Stimulated activated CD8-positive, alpha-beta memory T cell treated with anti-CD3 and anti-CD28 coated beads, Interleukin-12 subunit alpha, Interleukin-12 subunit beta, amount 100 ng/mL, for 24 hours (primary cell): ENCODE data around the gene DUSP10.

Experiments
- DNase-seq: peaks from one replicate; pipeline ENCODE4 v3.0.0-alpha.2; 2020; ENCODE audit errors: extremely low read depth

Gene DUSP10

DNA sequence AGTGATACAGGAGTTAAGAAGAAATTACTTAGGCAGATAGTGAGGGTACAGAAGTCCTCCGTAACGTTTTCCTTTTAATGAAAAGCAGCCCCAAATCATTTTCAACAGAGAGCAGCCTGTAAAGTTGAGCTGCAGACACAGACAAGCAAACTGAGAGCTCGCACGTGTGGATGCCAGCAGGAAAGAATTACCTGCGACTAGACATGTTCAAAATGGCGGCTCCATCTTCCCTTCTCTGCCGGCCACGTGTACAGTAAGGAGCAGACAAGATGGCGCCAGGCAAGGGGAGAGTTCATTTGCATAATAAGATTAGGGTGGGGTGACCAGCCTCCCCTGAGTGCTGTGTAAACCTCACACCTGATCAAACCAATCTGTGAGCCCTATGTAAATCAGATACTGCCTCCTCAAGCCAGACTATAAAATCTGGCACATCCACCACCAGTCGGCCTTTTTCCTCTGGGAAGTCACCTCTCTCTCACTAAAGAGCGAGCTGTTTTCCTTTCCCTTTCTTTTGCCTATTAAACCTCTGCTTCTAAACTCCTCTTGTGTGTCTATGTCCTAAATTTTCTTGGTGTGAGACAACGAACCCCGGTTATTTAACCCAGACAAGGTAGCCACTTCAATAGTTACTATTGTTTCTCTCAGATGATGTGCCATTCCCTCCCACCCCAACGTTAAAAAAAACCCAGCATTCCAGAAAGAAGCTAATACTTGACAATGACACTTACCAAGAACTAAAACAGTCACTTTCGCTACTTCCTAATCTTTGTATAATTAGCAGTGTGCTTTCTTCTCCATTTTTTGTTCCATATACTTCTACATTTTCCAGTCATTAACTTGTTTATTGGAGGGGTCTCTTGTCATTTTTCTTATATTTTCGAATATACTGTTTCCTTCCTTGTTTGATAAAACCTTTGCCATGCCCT is 27.4 kb downstream of the DUSP10 start:
- DNase-seq = no peak

DNA sequence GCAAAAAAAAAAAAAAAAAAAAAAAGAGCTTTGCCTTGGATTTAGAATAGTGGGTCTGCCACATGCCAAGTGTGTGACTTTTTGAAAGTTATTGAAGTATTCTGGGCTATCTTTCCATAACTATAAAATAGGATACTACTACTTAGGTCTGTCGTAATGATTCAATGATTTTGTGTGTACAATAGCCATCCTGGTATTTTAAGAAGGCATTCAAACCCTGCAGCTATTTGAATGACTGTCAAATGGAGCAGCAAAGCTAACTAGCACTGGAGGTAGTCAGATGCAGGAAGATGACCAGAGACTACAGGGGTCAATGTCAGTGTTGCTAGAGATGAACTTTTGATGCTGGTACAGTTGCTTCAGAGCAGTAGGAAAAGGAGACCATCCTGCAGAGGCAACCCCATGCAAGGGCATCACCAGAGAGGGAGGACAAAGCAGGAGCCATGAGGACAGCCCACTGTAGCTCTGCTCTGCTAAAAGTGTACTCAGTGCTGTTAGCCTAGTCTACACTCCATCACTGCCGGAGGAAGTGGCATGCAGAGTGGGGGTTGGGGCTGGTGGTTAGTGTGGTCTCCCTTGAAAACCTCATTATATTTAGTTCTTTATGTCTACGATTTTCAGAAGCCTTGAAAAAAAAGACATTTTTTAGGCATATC is 29.0 kb downstream of the DUSP10 start:
- peak; percentile 49 for DNase-seq

DNA sequence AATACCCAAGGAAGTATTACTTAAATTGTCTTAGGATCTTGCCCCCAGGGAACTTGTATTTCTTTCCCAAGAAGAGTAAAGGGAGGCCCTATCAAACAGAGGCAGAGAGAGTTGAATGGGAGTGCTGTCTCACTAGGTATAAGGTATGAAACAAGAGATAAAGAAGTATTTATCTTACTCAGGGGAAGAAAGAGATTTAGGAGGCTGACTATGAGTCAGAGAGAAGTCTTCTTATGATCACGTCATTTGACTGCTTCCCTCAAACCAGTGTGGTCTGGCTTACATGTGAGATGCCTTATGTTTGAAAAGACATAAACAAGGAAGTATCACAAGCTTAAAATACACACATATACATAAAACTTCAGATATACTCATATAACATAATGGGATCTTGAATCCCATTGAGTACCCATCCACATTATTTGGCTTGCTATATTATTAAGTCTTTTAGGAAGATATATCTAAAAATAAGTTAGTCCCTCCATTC is 29.6 kb downstream of the DUSP10 start:
- no peak for DNase-seq

DNA sequence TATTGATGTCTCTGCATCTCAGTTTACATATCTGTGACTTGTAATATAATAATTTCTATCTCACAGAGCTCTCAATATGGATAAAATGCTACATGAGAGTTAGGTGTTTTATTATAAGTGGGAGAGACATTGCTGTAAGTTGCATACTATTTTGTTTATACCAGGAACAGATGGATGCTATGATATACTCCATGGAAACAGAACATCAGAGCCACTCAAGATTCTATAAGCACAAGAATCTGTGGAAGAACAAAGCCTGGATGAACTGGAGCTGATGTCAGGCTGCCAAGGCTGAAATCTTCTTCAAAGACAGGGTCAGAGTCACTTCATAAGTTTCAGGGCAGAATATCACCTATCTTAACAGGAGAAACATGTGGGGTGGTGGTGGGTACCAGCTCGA is 30.2 kb downstream of the DUSP10 start:
- no peak for DNase-seq

DNA sequence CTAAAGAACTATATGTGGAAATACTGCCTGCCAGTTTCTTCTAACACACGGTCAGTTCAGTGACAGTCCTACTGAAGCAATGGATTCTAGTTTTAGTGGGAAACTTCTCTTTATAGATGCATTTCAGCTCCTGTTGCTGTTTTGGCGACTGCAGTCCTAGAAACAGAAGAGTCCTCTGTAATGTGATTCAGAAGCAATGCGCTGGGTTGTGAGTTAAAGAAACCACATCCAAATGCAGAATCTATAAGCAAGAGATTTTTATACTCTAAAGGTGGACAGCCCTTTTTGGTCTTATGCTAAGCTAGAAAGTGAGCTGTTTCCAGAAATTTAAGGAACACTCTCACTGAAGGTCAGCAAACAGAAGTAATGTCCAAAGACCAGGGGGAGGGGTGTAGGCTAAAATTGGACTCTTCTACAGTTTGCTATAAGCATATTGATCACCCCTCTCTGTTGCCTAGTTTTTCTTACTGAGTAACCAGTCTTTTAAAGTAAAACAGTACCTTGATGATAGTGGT is 30.8 kb downstream of the DUSP10 start:
- DNase-seq = no peak

DNA sequence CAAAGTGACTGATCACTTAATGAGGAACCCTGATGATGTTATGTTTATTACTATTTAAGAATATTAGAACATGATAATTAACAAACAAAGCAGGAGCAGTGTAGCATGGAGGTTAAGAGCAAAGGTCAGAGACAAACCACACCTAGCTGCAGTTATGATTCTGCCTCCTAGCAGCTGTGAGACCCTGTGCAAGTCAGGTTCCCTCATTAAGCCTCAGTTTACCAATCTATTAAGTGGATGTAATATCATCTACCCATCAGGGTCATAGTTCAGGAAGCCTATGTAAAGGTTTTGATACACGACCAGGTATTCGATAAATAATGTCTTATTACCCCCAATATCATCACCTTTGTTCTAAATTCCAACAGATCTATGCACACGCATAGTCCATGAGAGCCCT is 32.0 kb downstream of the DUSP10 start:
- DNase-seq = no peak

DNA sequence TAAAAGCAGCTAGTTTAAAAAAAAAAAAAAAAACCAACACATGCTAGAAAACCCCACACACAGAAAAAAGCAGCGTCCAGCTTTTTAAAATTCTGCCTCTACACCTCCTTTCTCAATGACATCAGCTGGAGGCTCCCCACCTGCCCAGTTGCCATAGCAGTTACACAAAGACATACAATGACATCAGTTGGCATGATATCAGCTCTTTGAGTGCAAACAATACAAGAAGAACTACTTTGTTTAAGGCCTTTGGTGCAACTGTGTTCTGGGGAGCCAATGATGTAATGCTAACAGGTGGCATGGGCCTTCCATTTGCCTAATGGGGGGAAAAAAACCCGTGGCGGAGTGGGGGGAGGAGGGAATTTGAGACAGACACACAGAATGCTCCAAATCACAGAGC is 32.9 kb downstream of the DUSP10 start:
- DNase-seq = no peak

DNA sequence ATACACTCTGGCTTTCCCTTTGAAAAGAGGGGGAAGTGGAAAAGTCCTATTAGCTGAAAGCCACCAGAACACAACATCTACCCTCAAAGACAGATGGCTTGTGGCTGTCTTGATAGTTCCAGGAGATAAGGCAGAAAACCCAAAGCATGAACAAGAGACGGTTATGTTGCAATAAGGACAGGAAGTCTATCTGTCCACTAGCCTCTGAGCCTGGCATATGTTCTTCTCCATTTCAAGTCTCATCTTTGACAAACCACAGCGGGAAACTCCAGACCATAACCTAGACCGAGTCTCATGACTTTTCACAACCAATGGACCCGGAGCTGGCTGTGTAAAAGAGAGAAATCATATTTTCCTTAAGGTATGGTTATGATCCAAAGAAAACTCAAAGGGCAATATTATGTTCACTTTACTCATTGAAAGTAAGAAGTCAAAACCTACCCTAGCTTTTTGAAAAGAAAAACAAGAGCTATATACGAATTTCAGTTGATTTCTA is 33.8 kb downstream of the DUSP10 start:
- no peak for DNase-seq

DNA sequence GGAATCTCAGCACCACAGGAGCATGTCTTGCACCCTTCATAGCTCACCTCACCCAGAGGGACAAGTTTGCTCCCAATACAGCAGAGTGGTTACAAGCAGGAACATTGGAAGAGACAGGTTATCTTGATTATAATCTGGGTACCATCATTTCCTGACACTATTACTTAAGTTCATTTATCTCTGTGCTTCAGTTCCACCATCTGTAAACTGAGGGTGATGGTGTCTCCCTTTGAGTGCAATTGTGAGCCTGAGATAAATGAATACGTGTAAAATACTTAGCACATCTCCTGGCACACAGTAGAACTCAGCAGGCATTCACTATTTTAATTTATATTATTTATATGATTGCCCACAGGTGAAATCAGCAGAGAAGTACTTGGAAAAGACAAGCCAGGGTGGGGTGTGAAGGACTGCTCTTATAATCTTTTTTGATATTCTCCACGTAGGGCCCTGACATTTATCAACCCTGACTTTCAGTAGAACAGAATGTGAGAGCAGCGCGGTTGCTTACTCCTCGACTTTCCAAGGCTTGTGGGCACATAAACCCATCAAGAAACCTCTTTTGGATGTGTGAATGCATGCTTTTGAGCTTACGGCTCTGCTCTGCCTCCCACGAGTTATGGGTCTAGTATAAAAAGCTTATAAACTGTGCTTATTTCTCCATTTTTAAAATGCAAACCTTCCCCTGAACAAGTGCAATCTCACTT is 34.9 kb downstream of the DUSP10 start:
- DNase-seq = no peak

DNA sequence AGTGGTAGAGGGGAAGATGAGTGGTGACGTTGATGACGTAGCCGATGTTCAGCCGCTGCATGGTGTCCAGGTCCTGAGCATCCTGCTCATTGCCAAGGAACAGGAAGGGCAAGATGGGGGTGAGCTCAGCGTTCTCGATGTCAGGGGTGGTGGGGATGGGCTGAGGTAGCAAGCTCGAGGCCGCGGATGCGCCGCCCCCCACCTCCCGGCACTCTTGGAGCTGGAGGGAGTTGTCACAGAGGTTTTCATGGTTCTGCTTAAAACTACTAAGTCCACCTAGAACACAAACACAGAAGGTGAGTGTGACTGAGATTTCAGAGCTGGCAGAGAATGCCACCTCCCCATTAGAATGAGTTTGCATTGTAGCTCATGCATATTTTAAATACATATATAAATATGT is 35.7 kb downstream of the DUSP10 start:
- DNase-seq = no peak

DNA sequence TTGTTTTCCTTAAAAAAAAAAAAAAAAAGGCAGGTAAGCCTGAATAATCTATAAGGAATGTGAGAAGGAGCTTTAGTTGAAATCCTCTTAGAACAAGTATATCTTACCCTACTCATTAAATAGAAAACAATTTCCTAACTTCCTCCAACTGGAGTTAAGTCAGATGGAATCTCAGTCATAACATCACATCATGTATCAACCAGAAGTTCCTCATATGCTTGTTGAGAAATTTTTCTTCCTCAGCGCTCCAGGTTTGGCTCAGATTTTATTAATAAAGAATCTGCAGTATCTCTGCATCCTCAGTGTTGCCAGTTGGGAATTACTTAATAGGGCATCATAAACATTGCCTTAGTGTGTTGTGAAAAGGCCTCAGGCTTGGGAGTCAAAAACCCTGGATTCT is 37.6 kb downstream of the DUSP10 start:
- no peak for DNase-seq

DNA sequence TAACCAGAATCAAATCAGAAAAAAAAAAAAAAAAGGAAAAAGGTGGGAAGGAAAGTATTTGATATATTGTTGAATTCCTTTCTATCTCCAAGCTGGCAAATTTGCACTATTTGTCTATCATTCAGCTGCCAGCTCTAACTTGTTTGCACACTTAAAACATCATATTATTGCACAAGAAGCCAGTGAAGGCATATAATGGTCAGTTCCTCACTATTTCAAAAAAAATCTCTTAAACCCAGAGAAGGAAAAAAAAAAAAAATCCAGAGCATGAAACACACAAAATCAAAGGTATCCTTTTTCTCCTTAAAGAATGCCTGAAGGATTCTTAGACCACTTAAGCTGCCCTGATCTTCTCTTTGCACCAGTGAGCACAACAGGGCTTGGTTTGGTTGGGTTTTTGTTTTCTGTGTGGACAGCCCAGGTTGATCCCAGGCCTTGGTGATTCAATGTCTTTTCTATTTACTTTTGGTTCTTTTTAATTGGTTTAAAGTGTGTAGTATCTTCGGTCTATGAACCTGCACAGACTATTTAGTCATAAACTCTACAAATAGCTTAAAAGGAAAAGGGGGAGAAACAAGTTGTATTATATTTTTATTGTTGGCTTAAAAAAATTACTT is 40.2 kb downstream of the DUSP10 start:
- no peak for DNase-seq

DNA sequence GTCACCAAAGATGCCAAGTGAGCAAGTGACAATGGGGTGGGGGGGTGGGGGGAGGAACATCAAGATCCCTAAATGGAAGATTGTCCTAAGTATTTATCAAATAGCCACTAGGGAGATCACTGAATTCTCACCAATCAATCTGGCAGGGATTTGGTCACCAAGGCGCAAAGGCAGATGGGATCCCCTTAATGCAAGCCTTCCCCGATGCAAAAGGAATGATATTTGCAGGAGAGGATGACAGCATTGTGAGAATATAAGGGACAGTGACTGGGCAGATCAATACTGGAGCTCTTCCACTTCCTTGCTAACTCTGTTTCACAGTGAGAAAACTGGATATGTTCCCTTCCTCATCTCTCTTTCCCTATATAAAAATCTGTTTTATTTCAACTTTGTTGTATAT is 40.9 kb downstream of the DUSP10 start:
- no peak for DNase-seq

DNA sequence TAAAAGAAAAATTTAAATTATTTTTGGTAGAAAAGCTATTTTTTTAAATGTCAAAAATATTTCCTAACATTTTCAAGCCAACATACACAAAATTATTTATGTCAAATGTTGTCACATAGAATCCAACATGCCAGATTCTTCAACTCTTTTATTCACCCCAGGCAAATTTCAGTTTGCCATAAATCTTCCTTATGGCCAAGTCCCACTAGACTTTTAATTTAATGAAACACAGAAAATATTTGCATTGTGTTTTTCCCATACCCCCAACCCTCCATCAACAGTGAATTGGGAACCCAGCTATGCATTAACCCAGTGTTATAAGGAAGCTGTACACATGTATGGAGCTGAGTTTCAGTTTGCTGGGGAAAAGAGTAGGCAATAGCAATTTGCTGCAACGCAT is 41.4 kb downstream of the DUSP10 start:
- no peak for DNase-seq

DNA sequence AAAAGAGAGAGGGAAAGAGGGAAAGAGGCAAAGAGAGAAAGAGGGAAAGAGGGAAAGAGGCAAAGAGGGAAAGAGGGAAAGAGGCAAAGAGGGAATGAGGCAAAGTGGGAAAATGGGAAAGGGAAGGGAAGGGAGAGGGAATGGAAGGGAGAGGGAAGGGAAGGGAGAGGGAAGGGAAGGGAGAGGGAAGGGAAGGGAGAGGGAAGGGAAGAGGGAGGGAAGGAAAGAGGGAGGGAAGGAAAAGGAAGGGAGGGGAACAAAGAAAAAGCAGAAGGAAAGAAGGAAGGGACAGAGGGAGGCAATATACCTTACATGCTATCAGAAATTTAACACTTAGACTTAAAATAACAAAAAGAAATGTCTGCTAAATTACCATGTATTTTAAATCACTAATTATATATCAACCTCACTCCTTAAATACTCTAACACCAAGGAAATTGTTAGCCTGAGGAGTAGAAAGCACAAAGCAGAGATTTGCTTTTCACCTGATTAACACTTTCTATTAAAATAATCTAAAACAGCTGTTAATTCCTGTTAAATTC is 41.8 kb downstream of the DUSP10 start:
- no peak for DNase-seq

DNA sequence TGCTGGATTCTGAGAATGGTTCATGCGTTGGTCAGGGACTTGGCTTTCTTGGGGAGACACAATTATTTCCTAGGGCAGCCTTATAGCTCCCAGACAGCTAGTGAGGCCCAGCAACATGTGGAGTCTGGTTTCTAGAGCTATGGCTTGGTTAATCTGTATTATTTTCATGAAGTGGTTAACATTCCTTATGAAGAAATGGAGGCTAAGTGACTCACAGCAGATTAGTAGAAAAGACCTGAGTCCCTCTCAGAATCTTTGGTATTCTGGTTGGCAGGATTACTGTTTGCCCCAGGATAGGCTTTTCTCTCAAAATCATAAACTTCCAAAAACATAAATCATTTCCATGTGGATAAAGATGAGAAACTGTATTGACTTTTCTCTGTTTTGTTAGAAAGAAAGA is 42.3 kb downstream of the DUSP10 start:
- DNase-seq = no peak

DNA sequence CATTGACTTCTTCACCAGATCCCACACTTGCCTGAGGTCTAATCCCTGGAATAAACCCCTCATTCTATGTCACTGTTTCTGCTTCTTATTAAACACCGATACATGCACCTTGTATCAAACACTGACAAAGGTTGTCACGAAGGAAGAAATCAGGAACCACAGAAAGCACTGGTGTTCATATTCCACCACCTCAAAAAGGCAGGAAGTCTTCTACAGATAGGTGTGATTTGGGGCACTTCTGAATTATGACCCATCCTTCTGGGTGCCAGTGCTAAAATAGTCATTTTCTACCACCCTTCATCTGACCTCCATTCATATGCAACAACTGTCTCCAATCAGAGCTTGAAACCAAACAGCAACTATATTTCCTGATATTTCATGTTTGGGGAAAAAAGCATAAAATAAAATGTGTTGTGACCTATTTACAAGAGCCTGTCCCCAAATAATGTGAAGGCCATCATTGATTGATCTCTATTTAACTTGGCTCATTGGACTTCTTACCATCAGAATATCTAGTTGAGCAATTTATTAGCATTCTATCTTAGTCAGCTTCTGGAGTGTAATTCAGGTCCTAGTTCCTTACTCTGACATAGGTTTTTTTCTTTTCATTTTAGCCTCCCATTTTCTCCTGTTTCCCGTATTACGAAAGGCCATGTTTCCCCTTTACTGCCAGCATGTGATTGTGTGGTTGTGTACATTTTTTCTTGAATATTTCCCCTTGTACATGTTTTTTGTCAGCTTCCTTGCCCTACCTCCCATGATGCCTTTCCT is 43.1 kb downstream of the DUSP10 start:
- DNase-seq = no peak

DNA sequence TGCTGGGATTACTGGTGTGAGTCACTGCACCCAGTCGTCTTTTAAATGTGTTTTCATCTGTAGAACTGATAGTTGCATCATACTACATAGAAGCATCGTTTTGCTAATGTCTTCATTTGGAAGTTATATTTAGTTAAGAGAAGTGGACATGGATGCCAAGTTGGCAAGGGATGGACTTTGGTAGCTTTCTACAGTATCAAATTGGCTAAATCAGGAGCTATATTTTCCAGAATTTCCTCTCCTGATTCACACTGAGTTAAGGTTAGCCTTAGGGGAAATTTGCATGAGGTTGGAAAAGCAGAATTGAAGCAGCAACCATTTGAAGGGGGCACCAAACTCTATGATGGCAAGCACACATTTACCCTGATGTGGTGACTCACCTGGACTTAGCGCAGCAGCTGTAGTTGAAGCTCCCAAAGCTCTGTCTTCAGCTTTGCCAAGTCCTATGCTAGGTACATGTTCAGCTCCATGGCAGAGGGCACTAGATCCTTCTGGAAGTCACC is 43.9 kb downstream of the DUSP10 start:
- DNase-seq = no peak

DNA sequence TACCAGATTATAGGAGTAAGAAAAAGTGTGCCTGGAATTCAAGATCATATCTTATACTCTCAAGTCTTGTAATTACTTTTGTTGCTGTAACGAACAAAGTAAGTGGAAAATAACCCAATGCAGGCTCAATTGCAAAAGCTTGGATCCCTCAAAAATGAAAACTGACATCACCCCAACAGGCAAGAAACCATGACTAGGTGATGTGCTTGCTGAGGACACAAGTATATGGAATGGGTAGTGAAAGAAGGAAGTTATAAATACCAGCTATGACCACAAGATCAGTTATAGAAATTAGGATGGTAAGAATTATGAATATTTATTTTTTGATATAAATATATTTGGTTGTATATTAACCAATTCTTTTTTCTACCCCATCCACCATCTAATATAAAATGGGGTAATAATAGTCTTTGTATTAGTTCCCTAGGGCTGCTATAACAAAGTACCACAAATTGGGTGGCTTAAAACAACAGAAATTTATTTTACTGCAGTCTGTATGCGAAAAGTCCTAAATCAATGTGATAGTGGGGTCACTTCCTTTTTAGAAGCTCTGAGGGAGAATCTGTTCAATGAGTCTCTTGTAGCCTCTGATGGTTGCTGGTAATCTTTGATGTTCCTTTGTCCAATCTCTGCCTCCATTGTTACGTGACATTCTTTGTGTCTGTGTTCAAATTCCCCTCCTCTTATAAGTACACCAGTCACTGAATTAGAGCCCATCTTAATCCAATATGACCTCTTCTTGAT is 45.0 kb downstream of the DUSP10 start:
- DNase-seq = no peak

DNA sequence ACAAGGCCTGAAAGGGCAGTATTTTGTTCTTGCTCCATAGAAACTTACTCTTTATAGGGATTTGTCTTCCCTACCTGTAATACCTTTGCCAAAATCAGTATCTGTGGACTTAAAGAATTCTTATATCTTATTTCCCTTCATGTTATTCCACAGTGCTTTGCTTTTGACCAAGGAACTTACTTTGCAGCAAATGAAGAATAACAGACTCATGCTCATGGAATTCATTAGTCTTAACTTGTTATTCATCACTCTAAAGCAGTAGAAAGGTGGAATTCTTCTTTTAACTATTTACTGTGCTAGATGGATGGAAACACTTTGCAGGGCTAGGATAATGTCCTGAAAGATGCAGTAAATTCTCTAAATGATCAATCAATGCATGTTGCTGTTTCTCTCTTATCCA is 45.9 kb downstream of the DUSP10 start:
- DNase-seq = no peak
